Tibial nerve (tissue), 4 donors: Measurements from ENCODE around the gene ZBTB7C.

ENCODE experiments used
- CTCF ChIP-seq, 5 experiments: fragments of 200-600 bp in 3 of 5; fragments of 450-650 bp in 2 of 5; sonication (generic) in 3 of 5; IDR thresholded peaks; one replicate each; pipeline ENCODE4 v1.5.1; 2016 to 2019; ENCODE audit warnings: antibody characterized with exemption in 5 of 5, mild to moderate bottlenecking in 3 of 5, moderate library complexity in 2 of 5
- EP300 ChIP-seq, 2 donors: sonication (generic); formaldehyde crosslinking; IDR thresholded peaks; one replicate each; pipeline ENCODE4 v1.6.1; 2017; ENCODE audit warnings: antibody characterized with exemption in 2 of 2, mild to moderate bottlenecking in 1 of 2
- POLR2A ChIP-seq, 2 donors: fragments of 450-650 bp; IDR thresholded peaks; one replicate each; pipeline ENCODE4 v1.6.1; 2017; ENCODE audit warnings: antibody characterized with exemption in 2 of 2, mild to moderate bottlenecking in 2 of 2, moderate library complexity in 2 of 2

- TF ChIP-seq CTCF (IDR thresholded peaks at IDR 0.05), result no peak
- no peak for TF ChIP-seq POLR2A (IDR thresholded peaks at IDR 0.05)
- TF ChIP-seq EP300 (IDR thresholded peaks at IDR 0.05), result peak in 1 of 2 donors; percentile 19
Observed at GRCh38 chr18:48454261-48454757, 45.1 kb upstream of the ZBTB7C start.
